HepG2 (cell line): Measurements from ENCODE around the gene CARHSP1. TPM values are rescaled to one million over a fixed set of nuclear protein-coding genes. Genes with fewer than 3 reads are reported as not detected.

Source experiments
- ATF7-NPFF ChIP-seq: sonication (generic); formaldehyde crosslinking; IDR thresholded peaks from 2 replicates; pipeline ENCODE4 v1.8.1; 2023; ENCODE audit warnings: mild to moderate bottlenecking, low read depth, missing genetic modification reagents, moderate library complexity
- EZH2 ChIP-seq: conservative IDR thresholded peaks from 2 replicates; pipeline ENCODE4 v1.6.1; 2012; ENCODE audit warnings: mild to moderate bottlenecking, low read depth, low read length, moderate library complexity
- GABPB1 ChIP-seq: IDR thresholded peaks from 2 replicates; pipeline ENCODE4 v1.6.1; 2016; ENCODE audit warnings: mild to moderate bottlenecking, missing genetic modification reagents, moderate library complexity, missing compliant biosample characterization
- HNRNPUL1 ChIP-seq: fragments of 200-400 bp; formaldehyde crosslinking; IDR thresholded peaks from 2 replicates; pipeline ENCODE4 v1.6.1; 2017; ENCODE audit warnings: low read depth, mild to moderate bottlenecking, low read length, moderate library complexity
- ISX ChIP-seq: sonication (generic); formaldehyde crosslinking; conservative IDR thresholded peaks from 2 replicates; pipeline ENCODE4 v1.5.0; 2020; ENCODE audit warnings: missing genetic modification reagents
- JUN ChIP-seq: sonication (generic); formaldehyde crosslinking; IDR thresholded peaks from 2 replicates; pipeline ENCODE4 v1.4.0; 2020; ENCODE audit warnings: mild to moderate bottlenecking, missing genetic modification reagents
- KLF11 ChIP-seq: IDR thresholded peaks from 2 replicates; pipeline ENCODE4 v1.6.1; 2016; ENCODE audit warnings: missing compliant biosample characterization
- MBNL3 ChIP-seq: fragments of 250-450 bp; sonication (Bioruptor Pico); conservative IDR thresholded peaks from 2 replicates; pipeline ENCODE4 v1.8.0; 2022; ENCODE audit warnings: mild to moderate bottlenecking, inconsistent platforms
- NCOA5 ChIP-seq: sonication (generic); formaldehyde crosslinking; IDR thresholded peaks from 2 replicates; pipeline ENCODE4 v1.4.0; 2020; ENCODE audit warnings: missing genetic modification reagents
- NFIC ChIP-seq: IDR thresholded peaks from 2 replicates; pipeline ENCODE4 v1.6.1; 2012; ENCODE audit warnings: mild to moderate bottlenecking, low read length, inconsistent platforms
- POLR2AphosphoS5 ChIP-seq: IDR thresholded peaks from 2 replicates; pipeline ENCODE4 v1.6.1; 2012; ENCODE audit warnings: low read depth, low read length
- SIN3A ChIP-seq: IDR thresholded peaks from 2 replicates; pipeline ENCODE4 v1.6.1; 2011; ENCODE audit warnings: low read depth, mild to moderate bottlenecking, control low read depth, low read length, borderline replicate concordance
- TAF15 ChIP-seq: fragments of 200-400 bp; formaldehyde crosslinking; IDR thresholded peaks from one replicate; pipeline ENCODE4 v1.6.1; 2018; ENCODE audit warnings: mild to moderate bottlenecking, low read depth, low read length; ENCODE audit not compliant: poor library complexity, severe bottlenecking
- THAP11 ChIP-seq: IDR thresholded peaks from 2 replicates; pipeline ENCODE4 v1.6.1; 2016; ENCODE audit warnings: missing biosample characterization, missing genetic modification reagents
- ZBTB20 ChIP-seq: sonication (generic); formaldehyde crosslinking; IDR thresholded peaks from 2 replicates; pipeline ENCODE4 v1.8.1; 2023; ENCODE audit warnings: missing genetic modification reagents, low read depth, mild to moderate bottlenecking, borderline replicate concordance
- ZIK1 ChIP-seq: sonication (generic); formaldehyde crosslinking; IDR thresholded peaks from 2 replicates; pipeline ENCODE4 v1.5.0; 2020; ENCODE audit warnings: mild to moderate bottlenecking, low read depth, missing genetic modification reagents, borderline replicate concordance
- ZNF350 ChIP-seq: sonication (generic); formaldehyde crosslinking; IDR thresholded peaks from 2 replicates; pipeline ENCODE4 v1.4.0; 2020; ENCODE audit warnings: mild to moderate bottlenecking, low read depth, missing genetic modification reagents, borderline replicate concordance
- ZNF569 ChIP-seq: sonication (generic); formaldehyde crosslinking; IDR thresholded peaks from 2 replicates; pipeline ENCODE4 v1.5.0; 2020; ENCODE audit warnings: mild to moderate bottlenecking, missing genetic modification reagents, moderate library complexity, borderline replicate concordance
- ZNF598 ChIP-seq: sonication (generic); formaldehyde crosslinking; IDR thresholded peaks from 2 replicates; pipeline ENCODE4 v1.5.1; 2020; ENCODE audit warnings: mild to moderate bottlenecking, missing genetic modification reagents, borderline replicate concordance
- ZNF713 ChIP-seq: sonication (generic); formaldehyde crosslinking; IDR thresholded peaks from 2 replicates; pipeline ENCODE4 v1.4.0; 2020; ENCODE audit warnings: mild to moderate bottlenecking, missing genetic modification reagents
- ZNF841 ChIP-seq: sonication (generic); formaldehyde crosslinking; IDR thresholded peaks from 2 replicates; pipeline ENCODE4 v1.8.1; 2023; ENCODE audit warnings: missing genetic modification reagents, borderline replicate concordance
- polyA plus RNA-seq, 8 experiments: library from polyadenylated mRNA; depleted of rRNA in 3 of 8; stranded (reverse) in 7 of 8; unstranded in 1 of 8; fragments of >200 nt; fragmentation: Illumina TruSeq in 4 of 8; extraction: Trizol in 4 of 8; gene quantifications; 2 replicates each; pipeline versions ENCODE4 v1.2.1 to v1.2.3, GENCODE V29; 2011 to 2016; ENCODE audit warnings: low read depth in 4 of 8, missing spikeins in 1 of 8, mixed read lengths in 1 of 8; ENCODE audit not compliant: insufficient read depth in 1 of 8
- total RNA-seq, 5 experiments: library from RNA; depleted of rRNA; stranded (reverse); fragments of >200 nt; fragmentation: Illumina TruSeq; extraction: Trizol; gene quantifications; 2 replicates each; pipeline ENCODE4 v1.2.3, GENCODE V29; 2016; ENCODE audit warnings: low read depth in 1 of 5
- TF ChIP-seq, protein P1 (sequence below): sonication (generic); formaldehyde crosslinking; conservative IDR thresholded peaks from 2 replicates; pipeline ENCODE4 v1.4.0; 2020; ENCODE audit warnings: missing genetic modification reagents
- TF ChIP-seq, protein P2 (sequence below): sonication (generic); formaldehyde crosslinking; IDR thresholded peaks from 2 replicates; pipeline ENCODE4 v1.5.0; 2020; ENCODE audit warnings: mild to moderate bottlenecking, low read depth, missing genetic modification reagents, borderline replicate concordance
- TF ChIP-seq, protein P3 (sequence below): IDR thresholded peaks from 2 replicates; pipeline ENCODE4 v1.6.1; 2016; ENCODE audit warnings: low read depth
- TF ChIP-seq, protein P4 (sequence below): fragments of 450-650 bp; IDR thresholded peaks from 2 replicates; pipeline ENCODE4 v1.6.1; 2017; ENCODE audit warnings: mild to moderate bottlenecking

The CARHSP1 gene
- total and polyA plus RNA-seq, 2 of the 13 experiments (the other 11 are each of a cell fraction or from before 2014, with no cell fraction given): 173 to 345 TPM

DNA sequence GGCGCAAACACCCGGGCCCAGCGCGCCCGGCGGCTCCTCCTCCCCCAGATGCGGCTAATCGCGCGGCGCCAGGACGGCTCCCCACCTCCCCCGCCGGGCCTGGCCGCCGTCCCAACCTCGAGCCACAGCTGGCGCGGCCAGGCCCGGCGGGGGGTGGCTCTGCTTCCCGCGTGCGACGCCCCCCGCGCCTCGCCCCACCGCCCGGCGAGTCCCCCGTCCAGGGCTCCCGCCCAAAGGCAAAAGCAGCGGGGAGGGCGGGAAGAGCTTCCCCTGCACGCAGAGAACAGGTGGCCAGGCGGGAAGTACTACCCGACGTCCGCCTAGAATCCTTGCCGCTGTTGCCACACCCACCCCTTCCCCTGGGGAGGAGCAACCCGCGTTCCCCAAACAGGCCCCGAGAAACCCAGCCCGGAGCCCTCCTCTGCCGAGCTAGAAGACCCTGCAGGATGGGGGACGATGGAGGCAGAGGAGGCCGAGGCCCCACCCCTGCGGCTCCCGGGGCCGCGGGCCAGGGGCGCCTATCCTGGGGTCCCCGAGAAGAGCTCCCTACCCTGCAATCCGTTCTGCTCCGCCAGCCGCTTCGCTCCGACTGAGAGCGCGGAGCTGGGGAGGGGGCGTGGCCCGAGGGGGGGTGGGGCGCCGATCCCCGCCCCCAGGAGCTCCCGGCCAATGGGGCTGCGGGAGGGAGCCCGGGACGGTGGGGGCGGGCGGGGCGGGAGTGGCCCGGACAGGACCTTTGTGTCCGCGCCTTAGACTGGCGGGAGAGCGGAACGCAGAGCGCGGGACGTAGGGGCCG, at the start of gene CARHSP1 (continued):
- TF ChIP-seq TAF15 (peak; percentile 67), EZH2 (no peak), ZNF841 (CRISPR knock-in tag) (peak; percentile 20; the same call in 1 of the 2 replicates), MBNL3 (no peak), ZBTB20 (peak; percentile 74), ZNF569 (CRISPR knock-in tag) (no peak; the same call in 1 of the 2 replicates), SIN3A (no peak; the same call in 1 of the 2 replicates), GABPB1 (CRISPR knock-in tag) (peak; percentile 56), ZNF713 (CRISPR knock-in tag) (no peak), THAP11 (peak; percentile 51; the same call in 1 of the 2 replicates), ZNF350 (no peak), HNRNPUL1 (no peak), ISX (CRISPR knock-in tag) (no peak), JUN (CRISPR knock-in tag) (no peak), ZNF598 (no peak), KLF11 (peak; percentile 94; the same call in 1 of the 2 replicates), ATF7-NPFF (CRISPR knock-in tag) (peak; percentile 78), NCOA5 (CRISPR knock-in tag) (no peak), ZIK1 (CRISPR knock-in tag) (0 out of 2 replicates have a peak, but pooled peaks have one; percentile 31), POLR2AphosphoS5 (peak; percentile 92), NFIC (no peak)
- TF ChIP-seq, protein P1, sequence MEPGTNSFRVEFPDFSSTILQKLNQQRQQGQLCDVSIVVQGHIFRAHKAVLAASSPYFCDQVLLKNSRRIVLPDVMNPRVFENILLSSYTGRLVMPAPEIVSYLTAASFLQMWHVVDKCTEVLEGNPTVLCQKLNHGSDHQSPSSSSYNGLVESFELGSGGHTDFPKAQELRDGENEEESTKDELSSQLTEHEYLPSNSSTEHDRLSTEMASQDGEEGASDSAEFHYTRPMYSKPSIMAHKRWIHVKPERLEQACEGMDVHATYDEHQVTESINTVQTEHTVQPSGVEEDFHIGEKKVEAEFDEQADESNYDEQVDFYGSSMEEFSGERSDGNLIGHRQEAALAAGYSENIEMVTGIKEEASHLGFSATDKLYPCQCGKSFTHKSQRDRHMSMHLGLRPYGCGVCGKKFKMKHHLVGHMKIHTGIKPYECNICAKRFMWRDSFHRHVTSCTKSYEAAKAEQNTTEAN: peak; percentile 13; the same call in 1 of the 2 replicates
- TF ChIP-seq, protein P2, sequence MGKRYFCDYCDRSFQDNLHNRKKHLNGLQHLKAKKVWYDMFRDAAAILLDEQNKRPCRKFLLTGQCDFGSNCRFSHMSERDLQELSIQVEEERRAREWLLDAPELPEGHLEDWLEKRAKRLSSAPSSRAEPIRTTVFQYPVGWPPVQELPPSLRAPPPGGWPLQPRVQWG: no peak
- TF ChIP-seq, protein P3, sequence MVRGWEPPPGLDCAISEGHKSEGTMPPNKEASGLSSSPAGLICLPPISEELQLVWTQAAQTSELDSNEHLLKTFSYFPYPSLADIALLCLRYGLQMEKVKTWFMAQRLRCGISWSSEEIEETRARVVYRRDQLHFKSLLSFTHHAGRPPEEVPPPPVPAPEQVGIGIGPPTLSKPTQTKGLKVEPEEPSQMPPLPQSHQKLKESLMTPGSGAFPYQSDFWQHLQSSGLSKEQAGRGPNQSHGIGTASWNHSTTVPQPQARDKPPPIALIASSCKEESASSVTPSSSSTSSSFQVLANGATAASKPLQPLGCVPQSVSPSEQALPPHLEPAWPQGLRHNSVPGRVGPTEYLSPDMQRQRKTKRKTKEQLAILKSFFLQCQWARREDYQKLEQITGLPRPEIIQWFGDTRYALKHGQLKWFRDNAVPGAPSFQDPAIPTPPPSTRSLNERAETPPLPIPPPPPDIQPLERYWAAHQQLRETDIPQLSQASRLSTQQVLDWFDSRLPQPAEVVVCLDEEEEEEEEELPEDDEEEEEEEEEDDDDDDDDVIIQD (CRISPR knock-in tag): no peak
- TF ChIP-seq, protein P4, sequence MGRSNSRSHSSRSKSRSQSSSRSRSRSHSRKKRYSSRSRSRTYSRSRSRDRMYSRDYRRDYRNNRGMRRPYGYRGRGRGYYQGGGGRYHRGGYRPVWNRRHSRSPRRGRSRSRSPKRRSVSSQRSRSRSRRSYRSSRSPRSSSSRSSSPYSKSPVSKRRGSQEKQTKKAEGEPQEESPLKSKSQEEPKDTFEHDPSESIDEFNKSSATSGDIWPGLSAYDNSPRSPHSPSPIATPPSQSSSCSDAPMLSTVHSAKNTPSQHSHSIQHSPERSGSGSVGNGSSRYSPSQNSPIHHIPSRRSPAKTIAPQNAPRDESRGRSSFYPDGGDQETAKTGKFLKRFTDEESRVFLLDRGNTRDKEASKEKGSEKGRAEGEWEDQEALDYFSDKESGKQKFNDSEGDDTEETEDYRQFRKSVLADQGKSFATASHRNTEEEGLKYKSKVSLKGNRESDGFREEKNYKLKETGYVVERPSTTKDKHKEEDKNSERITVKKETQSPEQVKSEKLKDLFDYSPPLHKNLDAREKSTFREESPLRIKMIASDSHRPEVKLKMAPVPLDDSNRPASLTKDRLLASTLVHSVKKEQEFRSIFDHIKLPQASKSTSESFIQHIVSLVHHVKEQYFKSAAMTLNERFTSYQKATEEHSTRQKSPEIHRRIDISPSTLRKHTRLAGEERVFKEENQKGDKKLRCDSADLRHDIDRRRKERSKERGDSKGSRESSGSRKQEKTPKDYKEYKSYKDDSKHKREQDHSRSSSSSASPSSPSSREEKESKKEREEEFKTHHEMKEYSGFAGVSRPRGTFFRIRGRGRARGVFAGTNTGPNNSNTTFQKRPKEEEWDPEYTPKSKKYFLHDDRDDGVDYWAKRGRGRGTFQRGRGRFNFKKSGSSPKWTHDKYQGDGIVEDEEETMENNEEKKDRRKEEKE: no peak
